Vagina (tissue), 2 donors: ENCODE data around the gene S100A1.
A peak's percentile ranks its signal among the peaks of the same experiment; 100 is the strongest.

Source experiments
- POLR2AphosphoS5 ChIP-seq, 2 donors: sonication (generic); formaldehyde crosslinking; IDR thresholded peaks; one replicate each; pipeline ENCODE4 v1.9.0; 2017; ENCODE audit warnings: antibody characterized with exemption in 2 of 2, mild to moderate bottlenecking in 2 of 2, low read depth in 1 of 2; ENCODE audit not compliant: insufficient read depth in 1 of 2
- TF ChIP-seq, protein P1 (sequence below), 3 experiments: fragments of 450-650 bp in 2 of 3; fragments of 200-600 bp in 1 of 3; sonication (generic) in 1 of 3; IDR thresholded peaks; one replicate each; pipeline ENCODE4 v1.5.1; 2017 to 2019; ENCODE audit warnings: antibody characterized with exemption in 3 of 3, mild to moderate bottlenecking in 2 of 3, moderate library complexity in 2 of 3

DNA sequence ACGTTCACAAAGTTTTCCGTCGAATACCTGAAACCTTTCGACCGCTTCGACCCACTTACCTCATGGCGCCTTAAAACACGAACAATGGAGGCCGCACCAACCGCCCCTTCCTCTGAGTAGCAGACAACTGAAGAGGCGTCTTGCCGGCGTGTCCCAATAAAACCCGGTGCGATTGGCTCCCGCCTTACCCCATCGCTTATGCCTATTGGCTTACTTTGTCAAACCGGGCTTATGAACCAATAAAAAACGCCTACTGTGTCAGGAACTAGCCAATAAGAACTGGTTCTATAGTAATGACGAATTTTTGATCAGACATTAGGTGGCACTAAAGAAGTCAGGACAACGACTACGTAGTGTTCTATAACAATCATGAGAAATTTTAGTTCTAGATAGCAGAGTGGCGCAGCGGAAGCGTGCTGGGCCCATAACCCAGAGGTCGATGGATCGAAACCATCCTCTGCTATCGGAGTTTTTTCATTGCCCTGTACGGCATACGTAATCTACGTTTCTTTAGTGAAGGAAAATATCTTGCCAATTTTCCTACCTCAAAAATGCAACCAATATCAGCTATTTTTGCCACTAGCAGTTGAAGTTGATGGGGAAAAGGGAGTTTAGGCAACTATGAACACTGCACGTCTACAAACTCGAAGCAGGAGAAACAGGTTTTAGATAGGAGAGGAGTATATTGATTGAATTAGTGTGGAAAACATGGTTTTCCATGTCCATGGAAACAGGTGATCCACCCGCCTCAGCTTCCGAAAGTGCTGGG, 42.8 kb downstream of the S100A1 start, which contains the start of gene ILF2:
- TF ChIP-seq, protein P1, sequence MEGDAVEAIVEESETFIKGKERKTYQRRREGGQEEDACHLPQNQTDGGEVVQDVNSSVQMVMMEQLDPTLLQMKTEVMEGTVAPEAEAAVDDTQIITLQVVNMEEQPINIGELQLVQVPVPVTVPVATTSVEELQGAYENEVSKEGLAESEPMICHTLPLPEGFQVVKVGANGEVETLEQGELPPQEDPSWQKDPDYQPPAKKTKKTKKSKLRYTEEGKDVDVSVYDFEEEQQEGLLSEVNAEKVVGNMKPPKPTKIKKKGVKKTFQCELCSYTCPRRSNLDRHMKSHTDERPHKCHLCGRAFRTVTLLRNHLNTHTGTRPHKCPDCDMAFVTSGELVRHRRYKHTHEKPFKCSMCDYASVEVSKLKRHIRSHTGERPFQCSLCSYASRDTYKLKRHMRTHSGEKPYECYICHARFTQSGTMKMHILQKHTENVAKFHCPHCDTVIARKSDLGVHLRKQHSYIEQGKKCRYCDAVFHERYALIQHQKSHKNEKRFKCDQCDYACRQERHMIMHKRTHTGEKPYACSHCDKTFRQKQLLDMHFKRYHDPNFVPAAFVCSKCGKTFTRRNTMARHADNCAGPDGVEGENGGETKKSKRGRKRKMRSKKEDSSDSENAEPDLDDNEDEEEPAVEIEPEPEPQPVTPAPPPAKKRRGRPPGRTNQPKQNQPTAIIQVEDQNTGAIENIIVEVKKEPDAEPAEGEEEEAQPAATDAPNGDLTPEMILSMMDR (IDR thresholded peaks at IDR 0.05) = no peak
- peak; percentile 86 to 99 for TF ChIP-seq POLR2AphosphoS5 (IDR thresholded peaks at IDR 0.05; ENCODE audit: insufficient read depth in 1 of 2, low read depth in 1 of 2)
